HK-2 (cell line): ENCODE data around the gene ZDHHC18.
"Not testable (repeated sequence)": the region's sequence is repeated elsewhere in the genome, so short reads cannot be mapped to it uniquely, and the experiment has no call there.

Source experiments
- DNase-seq: peaks from one replicate; pipeline ENCODE4 v3.0.0-alpha.2; 2018; ENCODE audit not compliant: unreplicated experiment

Gene ZDHHC18

GRCh38 chr1:26858160-26858559 is 31.7 kb downstream of the ZDHHC18 start:
- DNase-seq, result no peak

GRCh38 chr1:26858891-26859640 is 32.6 kb downstream of the ZDHHC18 start:
- no peak for DNase-seq

GRCh38 chr1:26861286-26861701 is 34.8 kb downstream of the ZDHHC18 start:
- DNase-seq, result no peak

GRCh38 chr1:26861889-26862378 is 35.4 kb downstream of the ZDHHC18 start:
- DNase-seq, result peak; percentile 22

- DNase-seq, result peak; percentile 86
Observed at GRCh38 chr1:26862781-26863684, 36.5 kb downstream of the ZDHHC18 start, which contains the start of gene SFN. Gene SFN (plus strand): TSS chr1:26863149. CDS start chr1:26863213, 64 bp downstream.

- DNase-seq, result no peak
Observed at GRCh38 chr1:26863685-26864077, 37.2 kb downstream of the ZDHHC18 start.

GRCh38 chr1:26864610-26865480 is 38.4 kb downstream of the ZDHHC18 start:
- DNase-seq, result peak; percentile 99

GRCh38 chr1:26873097-26873496 is 46.6 kb downstream of the ZDHHC18 start:
- DNase-seq, result not testable (repeated sequence)

GRCh38 chr1:26874896-26875295 is 48.4 kb downstream of the ZDHHC18 start:
- no peak for DNase-seq

- DNase-seq, result no peak
Observed at GRCh38 chr1:26877326-26877725, 50.8 kb downstream of the ZDHHC18 start.

- DNase-seq, result no peak
Observed at GRCh38 chr1:26879793-26880192, 53.3 kb downstream of the ZDHHC18 start.

- not testable (repeated sequence) for DNase-seq
Observed at GRCh38 chr1:26881611-26882010, 55.1 kb downstream of the ZDHHC18 start.

GRCh38 chr1:26882696-26883463 is 56.4 kb downstream of the ZDHHC18 start:
- no peak for DNase-seq

- no peak for DNase-seq
Observed at GRCh38 chr1:26887125-26887524, 60.6 kb downstream of the ZDHHC18 start.

- DNase-seq, result no peak
Observed at GRCh38 chr1:26888231-26888630, 61.7 kb downstream of the ZDHHC18 start.

GRCh38 chr1:26889551-26890466 is 63.3 kb downstream of the ZDHHC18 start, which contains the start of gene GPN2:
Gene GPN2 (minus strand): TSS chr1:26890283. CDS start chr1:26890096, 187 bp downstream.
- DNase-seq, result peak; percentile 77

- no peak for DNase-seq
Observed at GRCh38 chr1:26890467-26890796, 63.9 kb downstream of the ZDHHC18 start.

GRCh38 chr1:26894263-26894662 is 67.8 kb downstream of the ZDHHC18 start:
- no peak for DNase-seq

GRCh38 chr1:26897351-26897750 is 70.9 kb downstream of the ZDHHC18 start:
- no peak for DNase-seq
